Astrocyte (in vitro differentiated cells and primary cell): ENCODE results near the gene CREB3L1. TPM values are rescaled to one million over a fixed set of nuclear protein-coding genes. Genes with fewer than 3 reads are reported as not detected.
A peak's percentile ranks its signal among the peaks of the same experiment; 100 is the strongest.

Source experiments
- DNase-seq: peaks from one replicate; pipeline ENCODE4 v3.0.0-alpha.2; 2010; ENCODE audit warnings: low read depth
- FAIRE-seq: peaks from 2 replicates; lab custom pipeline; 2011; peaks lifted over from hg19 to GRCh38; lab: Jason Lieb, UNC
- H2AFZ ChIP-seq: 2 replicates; pipeline ENCODE4 v1.6.0; 2012; ENCODE audit warnings: low read depth, low read length, inconsistent platforms
- H3K27ac ChIP-seq: 2 replicates; pipeline ENCODE4 v1.5.1; 2011; ENCODE audit warnings: low read depth, low read length, inconsistent platforms
- H3K27me3 ChIP-seq: 2 replicates; pipeline ENCODE4 v1.6.0; 2011; ENCODE audit warnings: low read length, inconsistent platforms; ENCODE audit not compliant: insufficient read depth
- H3K36me3 ChIP-seq: 2 replicates; pipeline ENCODE4 v1.5.1; 2011; ENCODE audit warnings: low read length, inconsistent platforms; ENCODE audit not compliant: insufficient read depth
- H3K4me1 ChIP-seq: 2 replicates; pipeline ENCODE4 v1.5.1; 2011; ENCODE audit warnings: low read length, inconsistent platforms; ENCODE audit not compliant: insufficient read depth
- H3K4me2 ChIP-seq: 2 replicates; pipeline ENCODE4 v1.6.0; 2012; ENCODE audit warnings: low read length, inconsistent platforms
- H3K4me3 ChIP-seq: 2 replicates; pipeline ENCODE4 v1.5.1; 2011; ENCODE audit warnings: low read depth, mild to moderate bottlenecking, low read length, inconsistent platforms; ENCODE audit not compliant: insufficient read depth
- H3K79me2 ChIP-seq: 2 replicates; pipeline ENCODE4 v1.6.0; 2012; ENCODE audit warnings: mild to moderate bottlenecking, low read length, inconsistent platforms; ENCODE audit not compliant: insufficient read depth
- H3K9ac ChIP-seq: 2 replicates; pipeline ENCODE4 v1.6.0; 2012; ENCODE audit warnings: mild to moderate bottlenecking, low read length, inconsistent platforms
- H3K9me3 ChIP-seq: 2 replicates; pipeline ENCODE4 v1.5.1; 2012; ENCODE audit warnings: low read depth, mild to moderate bottlenecking, low read length, inconsistent platforms; ENCODE audit not compliant: insufficient read depth
- H4K20me1 ChIP-seq: 2 replicates; pipeline ENCODE4 v1.6.0; 2012; ENCODE audit warnings: low read length, inconsistent platforms; ENCODE audit not compliant: insufficient read depth
- H3K27ac Mint-ChIP-seq: one replicate; pipeline ENCODE4 v1.8.0; 2021; ENCODE audit warnings: mild to moderate bottlenecking, mixed read lengths; ENCODE audit not compliant: unreplicated experiment
- H3K27me3 Mint-ChIP-seq: one replicate; pipeline ENCODE4 v1.8.0; 2021; ENCODE audit warnings: low read depth, mixed read lengths; ENCODE audit not compliant: unreplicated experiment
- H3K36me3 Mint-ChIP-seq: one replicate; pipeline ENCODE4 v1.8.0; 2021; ENCODE audit warnings: low read depth, mixed read lengths; ENCODE audit not compliant: unreplicated experiment
- H3K4me1 Mint-ChIP-seq: one replicate; pipeline ENCODE4 v1.8.0; 2021; ENCODE audit warnings: low read depth, mixed read lengths; ENCODE audit not compliant: unreplicated experiment
- H3K4me3 Mint-ChIP-seq: one replicate; pipeline ENCODE4 v1.8.0; 2021; ENCODE audit warnings: mild to moderate bottlenecking, moderate library complexity, mixed read lengths; ENCODE audit not compliant: unreplicated experiment
- H3K9me3 Mint-ChIP-seq: one replicate; pipeline ENCODE4 v1.8.0; 2021; ENCODE audit warnings: mild to moderate bottlenecking, mixed read lengths; ENCODE audit not compliant: unreplicated experiment
- CTCF ChIP-seq: IDR thresholded peaks from 2 replicates; pipeline ENCODE4 v1.5.1; 2011; ENCODE audit warnings: low read depth, mild to moderate bottlenecking, inconsistent platforms, low read length, moderate library complexity; ENCODE audit not compliant: insufficient read depth
- EZH2 ChIP-seq: IDR thresholded peaks from 2 replicates; pipeline ENCODE4 v1.6.1; 2012; ENCODE audit warnings: mild to moderate bottlenecking, low read length, inconsistent platforms; ENCODE audit not compliant: insufficient read depth
- total RNA-seq: library from RNA; stranded (reverse); gene quantifications from 2 replicates; pipeline ENCODE4 v1.2.1, GENCODE V29; 2021

The CREB3L1 gene
- total RNA-seq, 1 donor from 2014 or later = 324 TPM

- peak overlapping the region; percentile 72 for H3K4me2 ChIP-seq
- no peaks in the 10 kb centered on the region for H3K27me3 Mint-ChIP-seq
- H3K36me3 ChIP-seq = no peaks in the 10 kb centered on the region
- peak overlapping the region; percentile 75 for H3K9ac ChIP-seq
- peak overlapping the region; percentile 69 for H3K4me3 Mint-ChIP-seq
- peak overlapping the region; percentile 26 for H3K4me3 ChIP-seq
- FAIRE-seq (no peak), DNase-seq (peak; percentile 86)
- peaks cover 24% of the 10 kb centered on the region for H3K36me3 Mint-ChIP-seq
- H3K9me3 ChIP-seq = no peaks in the 10 kb centered on the region
- peak overlapping the region; percentile 97 for H3K27ac Mint-ChIP-seq
- H3K79me2 ChIP-seq = peaks cover 85% of the 10 kb centered on the region
- H3K4me1 Mint-ChIP-seq = peaks cover 58% of the 10 kb centered on the region
- TF ChIP-seq CTCF (no peak), EZH2 (no peak)
- no peaks in the 10 kb centered on the region for H3K9me3 Mint-ChIP-seq
- peak overlapping the region; percentile 100 for H3K27ac ChIP-seq
- H3K27me3 ChIP-seq = no peaks in the 10 kb centered on the region
- H3K4me1 ChIP-seq = peaks cover 64% of the 10 kb centered on the region
- H4K20me1 ChIP-seq = peaks cover 35% of the 10 kb centered on the region
- H2AFZ ChIP-seq = no peak overlapping the region
Measured at GRCh38 chr11:46291441-46292150, 14.1 kb downstream of the CREB3L1 start.

GRCh38 chr11:46293066-46293465 is 15.6 kb downstream of the CREB3L1 start:
- Histone ChIP-seq H4K20me1 (peaks cover 23% of the 10 kb centered on the region), H3K36me3 (no peaks in the 10 kb centered on the region), H3K27me3 (no peaks in the 10 kb centered on the region), H3K27ac (peak overlapping the region; percentile 100), H3K9ac (peak overlapping the region; percentile 86), H3K4me1 (peaks cover 78% of the 10 kb centered on the region), H3K4me3 (no peak overlapping the region), H3K79me2 (peaks cover 85% of the 10 kb centered on the region), H2AFZ (no peak overlapping the region), H3K9me3 (no peaks in the 10 kb centered on the region), H3K4me2 (peak overlapping the region; percentile 87)
- Mint-ChIP-seq H3K4me3 (no peak overlapping the region), H3K27ac (peak overlapping the region; percentile 98), H3K27me3 (no peaks in the 10 kb centered on the region), H3K4me1 (peaks cover 68% of the 10 kb centered on the region), H3K9me3 (no peaks in the 10 kb centered on the region), H3K36me3 (peaks cover 18% of the 10 kb centered on the region)
- DNase-seq (no peak), FAIRE-seq (no peak)
- TF ChIP-seq CTCF (no peak), EZH2 (no peak)

- H3K27me3 Mint-ChIP-seq = no peaks in the 10 kb centered on the region
- peaks cover 73% of the 10 kb centered on the region for H3K4me1 Mint-ChIP-seq
- Histone ChIP-seq H3K27me3 (no peaks in the 10 kb centered on the region), H3K27ac (peak overlapping the region; percentile 100), H2AFZ (no peak overlapping the region), H3K79me2 (peaks cover 84% of the 10 kb centered on the region), H3K4me2 (peak overlapping the region; percentile 87), H3K4me3 (no peak overlapping the region), H3K36me3 (no peaks in the 10 kb centered on the region), H3K4me1 (peaks cover 82% of the 10 kb centered on the region), H3K9me3 (no peaks in the 10 kb centered on the region), H4K20me1 (peaks cover 18% of the 10 kb centered on the region), H3K9ac (peak overlapping the region; percentile 86)
- DNase-seq (peak; percentile 99), FAIRE-seq (peak; percentile 74)
- TF ChIP-seq EZH2 (no peak), CTCF (no peak)
- H3K9me3 Mint-ChIP-seq = no peaks in the 10 kb centered on the region
- peaks cover 16% of the 10 kb centered on the region for H3K36me3 Mint-ChIP-seq
- H3K27ac Mint-ChIP-seq = peak overlapping the region; percentile 98
- peak overlapping the region; percentile 36 for H3K4me3 Mint-ChIP-seq
Measured at GRCh38 chr11:46293641-46294103, 16.2 kb downstream of the CREB3L1 start.
